ENCODE results near the gene AQP11. TPM values are rescaled to one million over a fixed set of nuclear protein-coding genes. Genes with fewer than 3 reads are reported as not detected.

The AQP11 gene
- total and polyA plus RNA-seq, 2 of the 4 experiments (the other 2 are of a cell fraction) = 1.1 TPM

GRCh38 chr11:77561257-77561656 is 28.5 kb upstream of the AQP11 start:
- H3K27me3 ChIP-seq (ENCODE audit: control insufficient read depth, insufficient read depth, low read length) = no peaks in the 10 kb centered on the region
- H2BK20ac ChIP-seq (ENCODE audit: low read depth, low read length) = peak overlapping the region; percentile 71
- peaks cover 13% of the 10 kb centered on the region for H3K4me1 ChIP-seq (ENCODE audit: control insufficient read depth, insufficient read depth, low read length)
- in situ Hi-C loops (cut with MboI; ENCODE audit: low sequenced_read_pairs) = no loop called here
- no peak overlapping the region for H3K23ac ChIP-seq (ENCODE audit: low read depth, low read length)
- dilution Hi-C loops (cut with HindIII; ENCODE audit: low sequenced_read_pairs, unreplicated experiment) = no loop called here
- peak overlapping the region; percentile 16; the same call in 1 of the 3 replicates for H2BK15ac ChIP-seq (ENCODE audit: low read depth, low read length)
- 100% methylated on average over 1 of the region's 1 CpG; no CpG with 5 or more reads in 1 of the 2 experiments for WGBS, 2 experiments (ENCODE audit: extremely low coverage in 2 of 2, insufficient read length in 1 of 2)
- H3K9me1 ChIP-seq (ENCODE audit: insufficient read depth, low read length) = peaks cover 7% of the 10 kb centered on the region
- no peak overlapping the region for H3K4me2 ChIP-seq (ENCODE audit: low read depth, low read length)
- intact Hi-C loops (cut with micrococcal nuclease) = loop anchor here (5.0 kb wide), 1 partner anchor 56 kb away; no protein-coding TSS in a partner anchor
- peak overlapping the region; percentile 47 for H2AK9ac ChIP-seq (replicated peaks; ENCODE audit: low read depth, low read length, poor library complexity)
- ATAC-seq (ENCODE audit: low read depth) = no peak
- H4K20me1 ChIP-seq (ENCODE audit: insufficient read depth, low read length) = no peaks in the 10 kb centered on the region
- peak overlapping the region; percentile 93; the same call in 1 of the 2 replicates for H3K14ac ChIP-seq (replicated peaks; ENCODE audit: low read depth, low read length)
- no TSS peak for BruUV-seq (replicated peaks)
- H3K4me3 ChIP-seq (ENCODE audit: insufficient read depth, low read depth, low read length) = no peak overlapping the region
- no peak overlapping the region for H3K9ac ChIP-seq (ENCODE audit: low read depth, low read length)
- peak overlapping the region; percentile 52; the same call in 1 of the 2 replicates for H2AK5ac ChIP-seq (ENCODE audit: low read depth, low read length)
- no peak for DNase-seq
- no peak overlapping the region for H3K56ac ChIP-seq (ENCODE audit: extremely low read depth, insufficient read depth, low read length)
- H3K4ac ChIP-seq (ENCODE audit: low read depth, low read length) = peak overlapping the region; percentile 47
- CTCF ChIA-PET = no interaction called here
- H2BK120ac ChIP-seq (ENCODE audit: low read depth, low read length) = peak overlapping the region; percentile 81
- H3K27ac ChIP-seq (ENCODE audit: insufficient read depth, low read length) = peak overlapping the region; percentile 22; the same call in 1 of the 2 replicates
- H2BK5ac ChIP-seq (ENCODE audit: low read depth, low read length, poor library complexity, severe bottlenecking) = peak overlapping the region; percentile 85
- peak overlapping the region in 1 of 2 experiments; percentile 57; a peak in 2 of 4 replicates for H4K8ac ChIP-seq (ENCODE audit: low read depth in 2 of 2, low read length in 2 of 2)
- H3K18ac ChIP-seq (ENCODE audit: low read depth, low read length) = peak overlapping the region; percentile 84
- no peaks in the 10 kb centered on the region for H3K9me3 ChIP-seq (ENCODE audit: control insufficient read depth, insufficient read depth, low read length)
- no peaks in the 10 kb centered on the region for H3K36me3 ChIP-seq (ENCODE audit: control insufficient read depth, insufficient read depth, low read length)
- no peaks in the 10 kb centered on the region for H3K79me1 ChIP-seq (ENCODE audit: low read depth in 1 of 2, low read length in 2 of 2)
- POLR2A ChIA-PET (ENCODE audit: unreplicated experiment) = interaction anchor here (0.5 kb wide), 1 partner anchor 205 kb away, joined by 5 read pairs; no protein-coding TSS in a partner anchor
- peak overlapping the region; percentile 62; the same call in 1 of the 2 replicates for H4K5ac ChIP-seq (ENCODE audit: low read depth, low read length)
- no peak for TF ChIP-seq FOS (IDR thresholded peaks at IDR 0.05; ENCODE audit: low read depth, low read length)
- TF ChIP-seq RCOR1 (IDR thresholded peaks at IDR 0.05; ENCODE audit: insufficient replicate concordance, low read length) = no peak
- TF ChIP-seq POLR2A (IDR thresholded peaks at IDR 0.05; ENCODE audit: low read depth, low read length) = no peak
- no peak for TF ChIP-seq MAZ (IDR thresholded peaks at IDR 0.05; ENCODE audit: borderline replicate concordance, low read depth, low read length)
- TF ChIP-seq CTCF (conservative IDR thresholded peaks at IDR 0.05; ENCODE audit: low read depth, low read length) = no peak
- TF ChIP-seq USF2 (IDR thresholded peaks at IDR 0.05; ENCODE audit: low read depth, low read length) = no peak
- no peak for TF ChIP-seq BHLHE40 (IDR thresholded peaks at IDR 0.05; ENCODE audit: low read depth, low read length)
- TF ChIP-seq CHD1 (IDR thresholded peaks at IDR 0.05; ENCODE audit: low read depth, low read length) = no peak
- peak overlapping the region; percentile 80 for H2AFZ ChIP-seq (replicated peaks; ENCODE audit: low read length, poor library complexity)
- peak overlapping the region; percentile 46 for H4K91ac ChIP-seq (ENCODE audit: insufficient read depth, low read depth, low read length)
